Trophoblast cell (in vitro differentiated cells and primary cell): ENCODE results near the gene TESK2.
A peak's percentile ranks its signal among the peaks of the same experiment; 100 is the strongest.

ENCODE experiments used
- DNase-seq, 2 donors: peaks; one replicate each; pipeline ENCODE4 v3.0.0-alpha.2; 2016
- H2AFZ ChIP-seq: 2 replicates; pipeline ENCODE4 v1.6.1; 2013; ENCODE audit warnings: low read length, moderate library complexity, mild to moderate bottlenecking; ENCODE audit not compliant: insufficient read depth, poor library complexity
- H2AK5ac ChIP-seq: 2 replicates; pipeline ENCODE4 v1.6.1; 2013; ENCODE audit warnings: mild to moderate bottlenecking, low read length
- H2BK120ac ChIP-seq: 2 replicates; pipeline ENCODE4 v1.6.1; 2013; ENCODE audit warnings: low read length, mild to moderate bottlenecking, moderate library complexity; ENCODE audit not compliant: insufficient read depth, poor library complexity
- H2BK12ac ChIP-seq: 2 replicates; pipeline ENCODE4 v1.6.1; 2013; ENCODE audit warnings: mild to moderate bottlenecking, low read length, moderate library complexity
- H2BK5ac ChIP-seq: 2 replicates; pipeline ENCODE4 v1.6.1; 2013; ENCODE audit warnings: low read length, low read depth, moderate library complexity, mild to moderate bottlenecking; ENCODE audit not compliant: poor library complexity
- H3K14ac ChIP-seq: 2 replicates; pipeline ENCODE4 v1.6.1; 2013; ENCODE audit warnings: mild to moderate bottlenecking, low read length
- H3K18ac ChIP-seq: 2 replicates; pipeline ENCODE4 v1.6.1; 2013; ENCODE audit warnings: mild to moderate bottlenecking, low read length
- H3K23ac ChIP-seq: 2 replicates; pipeline ENCODE4 v1.6.1; 2013; ENCODE audit warnings: low read length
- H3K27ac ChIP-seq: 2 replicates; pipeline ENCODE4 v1.5.1; 2013; ENCODE audit warnings: low read depth, mild to moderate bottlenecking, inconsistent platforms, low read length, moderate library complexity
- H3K27me3 ChIP-seq: 2 replicates; pipeline ENCODE4 v1.6.1; 2013; ENCODE audit warnings: inconsistent platforms, mild to moderate bottlenecking, low read length, moderate library complexity; ENCODE audit not compliant: insufficient read depth
- H3K36me3 ChIP-seq, 2 experiments: 1 replicate in 1 of 2; 2 replicates in 1 of 2; pipeline ENCODE4 v1.6.1; 2013; ENCODE audit warnings: low read length in 2 of 2, mild to moderate bottlenecking in 2 of 2, moderate library complexity in 1 of 2; ENCODE audit not compliant: insufficient read depth in 2 of 2, control insufficient read depth in 1 of 2
- H3K4ac ChIP-seq: 2 replicates; pipeline ENCODE4 v1.6.1; 2013; ENCODE audit warnings: low read depth, mild to moderate bottlenecking, low read length, moderate library complexity
- H3K4me1 ChIP-seq, 2 experiments: 1 replicate in 1 of 2; 2 replicates in 1 of 2; pipeline ENCODE4 v1.6.1; 2013; ENCODE audit warnings: low read length in 2 of 2, mild to moderate bottlenecking in 2 of 2, moderate library complexity in 1 of 2; ENCODE audit not compliant: insufficient read depth in 2 of 2, control insufficient read depth in 1 of 2
- H3K4me2 ChIP-seq: 2 replicates; pipeline ENCODE4 v1.6.1; 2013; ENCODE audit warnings: inconsistent platforms, mild to moderate bottlenecking, low read length, moderate library complexity
- H3K4me3 ChIP-seq: 2 replicates; pipeline ENCODE4 v1.5.1; 2013; ENCODE audit warnings: mild to moderate bottlenecking, low read depth, low read length, inconsistent platforms
- H3K79me1 ChIP-seq: one replicate; pipeline ENCODE4 v1.6.1; 2013; ENCODE audit warnings: low read length
- H3K79me2 ChIP-seq: 2 replicates; pipeline ENCODE4 v1.6.1; 2013; ENCODE audit warnings: low read length, mild to moderate bottlenecking; ENCODE audit not compliant: control insufficient read depth, insufficient read depth, poor library complexity
- H3K9ac ChIP-seq: 2 replicates; pipeline ENCODE4 v1.6.1; 2013; ENCODE audit warnings: mild to moderate bottlenecking, low read length
- H3K9me3 ChIP-seq: 2 replicates; pipeline ENCODE4 v1.6.1; 2013; ENCODE audit warnings: low read depth, mild to moderate bottlenecking, control low read depth, inconsistent platforms, low read length; ENCODE audit not compliant: insufficient read depth
- H4K12ac ChIP-seq: 2 replicates; pipeline ENCODE4 v1.6.1; 2013; ENCODE audit warnings: low read depth, mild to moderate bottlenecking, low read length, moderate library complexity
- H4K8ac ChIP-seq: 2 replicates; pipeline ENCODE4 v1.6.1; 2013; ENCODE audit warnings: low read depth, mild to moderate bottlenecking, low read length, moderate library complexity
- H4K91ac ChIP-seq: one replicate; pipeline ENCODE4 v1.6.1; 2013; ENCODE audit warnings: low read depth, mild to moderate bottlenecking, low read length, moderate library complexity
- WGBS: extraction: QIAGEN DNeasy Blood & Tissue Kit; methylation state at CpG from one replicate; pipeline ENCODE4 v1.1.7; 2013; ENCODE audit warnings: missing lambda C conversion rate; ENCODE audit not compliant: insufficient read length, insufficient coverage; ENCODE audit errors: extremely low coverage; 5-methylcytosine and 5-hydroxymethylcytosine counted together

The TESK2 gene

DNA sequence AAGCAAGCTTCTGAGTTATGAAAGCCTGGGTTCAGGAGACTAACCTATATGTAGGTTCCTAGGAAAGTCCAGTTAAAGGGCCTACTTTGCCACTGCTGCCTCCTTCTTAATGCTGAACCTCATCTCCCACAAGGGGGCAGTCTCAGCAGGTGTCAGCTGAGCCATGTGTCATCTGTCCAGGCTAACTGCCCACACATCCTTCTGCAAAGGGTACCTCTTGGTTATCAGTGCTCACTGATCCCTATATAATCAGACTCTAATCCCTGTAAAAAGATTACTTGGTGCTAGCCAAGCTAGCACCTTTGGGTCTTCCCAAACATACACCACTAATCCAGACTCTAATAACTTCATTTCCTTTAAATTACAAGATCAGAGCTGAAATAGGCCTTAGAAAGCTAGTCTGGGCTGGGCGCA lies 21.7 kb upstream of the TESK2 start:
- Histone ChIP-seq H3K27ac (no peak overlapping the region), H3K18ac (no peak overlapping the region), H2AFZ (no peak overlapping the region), H3K36me3 (peaks cover 44 to 79% of the 10 kb centered on the region in 2 experiments), H3K79me2 (no peaks in the 10 kb centered on the region), H2BK12ac (no peak overlapping the region), H3K4me1 (peaks cover 0 to 3% of the 10 kb centered on the region in 2 experiments), H4K12ac (no peak overlapping the region), H4K8ac (no peak overlapping the region), H3K14ac (no peak overlapping the region), H3K4me3 (no peak overlapping the region), H3K9me3 (no peaks in the 10 kb centered on the region), H3K9ac (no peak overlapping the region), H2BK120ac (no peak overlapping the region), H2BK5ac (no peak overlapping the region), H3K23ac (no peak overlapping the region), H3K4me2 (no peak overlapping the region), H2AK5ac (no peak overlapping the region), H3K4ac (no peak overlapping the region), H3K79me1 (no peaks in the 10 kb centered on the region), H3K27me3 (no peaks in the 10 kb centered on the region), H4K91ac (no peak overlapping the region)
- WGBS: no CpG with 5 or more reads among the region's 1 CpG
- DNase-seq: peak; percentile 67 to 82

DNA sequence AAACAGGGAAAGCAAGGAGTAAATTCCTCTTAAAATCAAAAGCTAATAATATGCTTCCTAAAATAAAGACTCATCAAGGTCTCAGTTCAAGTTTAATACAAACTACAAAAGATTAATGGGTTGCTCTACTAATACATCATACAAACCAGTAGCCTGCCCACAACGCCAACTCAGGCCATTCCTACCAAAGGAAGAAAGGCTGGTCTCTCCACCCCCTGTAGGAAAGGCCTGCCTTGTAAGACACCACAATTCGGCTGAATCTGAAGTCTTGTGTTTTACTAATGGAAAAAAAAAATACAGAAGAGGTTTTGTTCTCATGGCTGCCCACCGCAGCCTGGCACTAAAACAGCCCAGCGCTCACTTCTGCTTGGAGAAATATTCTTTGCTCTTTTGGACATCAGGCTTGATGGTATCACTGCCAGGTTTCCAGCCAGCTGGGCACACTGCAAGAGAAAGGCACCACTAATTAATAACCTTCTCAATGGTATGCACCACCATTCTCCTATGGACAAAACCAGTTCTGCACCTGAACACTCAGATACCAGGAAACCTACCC lies 20.1 kb upstream of the TESK2 start:
- no CpG with 5 or more reads among the region's 4 CpGs for WGBS
- no peak for DNase-seq
- Histone ChIP-seq H3K18ac (no peak overlapping the region), H3K4me1 (peaks cover 0 to 3% of the 10 kb centered on the region in 2 experiments), H2BK12ac (no peak overlapping the region), H3K9me3 (no peaks in the 10 kb centered on the region), H3K4me3 (no peak overlapping the region), H3K4me2 (no peak overlapping the region), H3K14ac (no peak overlapping the region), H4K91ac (no peak overlapping the region), H4K8ac (no peak overlapping the region), H2BK120ac (no peak overlapping the region), H3K27me3 (no peaks in the 10 kb centered on the region), H2BK5ac (no peak overlapping the region), H3K4ac (no peak overlapping the region), H3K27ac (no peak overlapping the region), H3K23ac (no peak overlapping the region), H3K79me1 (no peaks in the 10 kb centered on the region), H2AK5ac (no peak overlapping the region), H3K36me3 (peaks cover 35 to 71% of the 10 kb centered on the region in 2 experiments), H3K9ac (no peak overlapping the region), H3K79me2 (no peaks in the 10 kb centered on the region), H4K12ac (no peak overlapping the region), H2AFZ (no peak overlapping the region)

DNA sequence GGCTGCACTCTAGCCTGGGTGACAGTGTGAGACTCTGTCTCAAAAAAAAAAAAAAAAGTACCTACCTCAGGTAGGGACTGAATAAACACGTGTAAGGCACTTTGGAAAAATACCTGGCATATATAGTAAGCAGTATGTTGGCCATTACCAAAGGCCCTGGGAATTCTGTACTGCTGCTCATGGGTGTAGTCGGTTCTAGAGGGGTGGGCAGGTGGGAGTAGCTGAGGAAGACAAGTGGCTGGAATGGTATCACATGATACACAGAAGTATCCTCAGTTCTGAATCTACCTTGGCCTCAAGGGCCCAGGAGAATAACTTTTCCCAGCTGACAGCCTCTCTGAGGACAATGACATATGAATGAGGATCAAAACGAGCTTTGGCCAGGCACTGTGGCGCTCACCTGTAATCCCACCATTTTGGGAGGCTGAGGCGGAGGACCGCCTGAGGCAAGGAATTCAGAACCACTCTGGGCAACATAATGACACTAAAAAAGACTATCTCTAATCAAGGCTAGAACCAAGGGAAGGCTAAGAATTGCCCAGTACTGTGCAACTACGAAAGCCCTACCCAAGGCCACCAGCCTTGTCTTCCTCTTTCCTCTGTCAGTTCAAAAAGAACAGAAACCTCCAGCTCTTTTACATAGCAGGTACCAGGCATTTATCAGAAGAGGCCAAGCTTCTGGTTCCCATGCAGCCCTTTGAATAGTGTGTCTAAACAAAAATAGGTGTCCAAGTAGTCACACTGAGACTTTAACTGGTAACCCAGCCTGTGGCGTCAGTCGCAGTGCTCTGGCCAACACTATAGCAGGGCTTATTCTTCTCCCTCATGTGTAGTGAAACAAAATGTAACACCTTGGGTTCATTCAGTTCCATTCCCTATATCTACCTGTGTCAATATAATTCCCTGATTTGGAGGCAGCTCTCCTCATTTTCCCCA lies 19.3 kb upstream of the TESK2 start:
- Histone ChIP-seq H4K12ac (no peak overlapping the region), H3K4ac (no peak overlapping the region), H2AK5ac (no peak overlapping the region), H3K14ac (no peak overlapping the region), H3K9me3 (no peaks in the 10 kb centered on the region), H3K4me1 (peaks cover 0 to 3% of the 10 kb centered on the region in 2 experiments), H2BK12ac (no peak overlapping the region), H3K27me3 (no peaks in the 10 kb centered on the region), H3K79me2 (no peaks in the 10 kb centered on the region), H3K18ac (no peak overlapping the region), H3K23ac (no peak overlapping the region), H3K4me3 (no peak overlapping the region), H2BK120ac (no peak overlapping the region), H4K91ac (no peak overlapping the region), H4K8ac (no peak overlapping the region), H3K36me3 (peaks cover 35 to 66% of the 10 kb centered on the region in 2 experiments), H2BK5ac (no peak overlapping the region), H3K79me1 (no peaks in the 10 kb centered on the region), H2AFZ (no peak overlapping the region), H3K9ac (no peak overlapping the region), H3K27ac (no peak overlapping the region), H3K4me2 (no peak overlapping the region)
- WGBS: no CpG with 5 or more reads among the region's 9 CpGs
- DNase-seq: no peak

DNA sequence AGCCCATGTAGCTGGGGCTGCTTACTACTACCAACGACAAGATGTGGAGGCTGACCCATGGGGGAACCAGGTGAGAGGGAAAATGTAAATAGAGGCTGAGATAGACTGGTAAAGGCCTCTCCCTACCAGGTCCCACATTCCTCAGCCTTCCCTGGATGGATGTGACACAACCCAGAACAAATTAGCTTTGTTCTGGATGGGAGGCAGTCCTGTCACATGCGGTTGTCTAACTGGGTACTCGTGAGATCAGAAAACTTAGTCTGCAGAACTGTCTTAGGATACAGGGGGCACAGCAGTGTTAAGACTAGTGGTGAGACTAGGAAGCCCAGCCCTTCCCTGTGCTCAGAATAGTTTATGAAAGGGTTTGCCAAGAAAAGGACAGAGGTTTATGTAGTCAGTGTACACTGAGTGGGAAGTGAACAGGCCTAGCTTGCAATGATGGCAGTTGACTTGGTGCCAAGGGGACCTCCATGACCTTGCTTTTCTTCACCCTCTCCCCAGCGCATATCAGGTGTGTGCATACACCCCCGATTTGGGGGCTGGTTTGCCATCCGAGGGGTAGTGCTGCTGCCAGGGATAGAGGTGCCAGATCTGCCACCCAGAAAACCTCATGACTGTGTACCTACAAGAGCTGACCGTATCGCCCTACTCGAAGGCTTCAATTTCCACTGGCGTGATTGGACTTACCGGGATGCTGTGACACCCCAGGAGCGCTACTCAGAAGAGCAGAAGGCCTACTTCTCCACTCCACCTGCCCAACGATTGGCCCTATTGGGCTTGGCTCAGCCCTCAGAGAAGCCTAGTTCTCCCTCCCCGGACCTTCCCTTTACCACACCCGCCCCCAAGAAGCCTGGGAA lies 17.6 kb upstream of the TESK2 start:
- no peak overlapping the region for H3K4me2 ChIP-seq

More for the DNA sequence above, 17.6 kb upstream of the TESK2 start:
- H3K23ac ChIP-seq: no peak overlapping the region
- no peak overlapping the region for H2BK5ac ChIP-seq
- H4K12ac ChIP-seq: no peak overlapping the region
- H3K18ac ChIP-seq: no peak overlapping the region
- DNase-seq: no peak
- no peak overlapping the region for H2AFZ ChIP-seq
- H3K79me2 ChIP-seq: no peaks in the 10 kb centered on the region
- no peak overlapping the region for H3K9ac ChIP-seq
- no peak overlapping the region for H4K91ac ChIP-seq
- H2BK120ac ChIP-seq: no peak overlapping the region
- no CpG with 5 or more reads among the region's 15 CpGs for WGBS
- H3K4ac ChIP-seq: no peak overlapping the region
- no peaks in the 10 kb centered on the region for H3K9me3 ChIP-seq
- H3K4me3 ChIP-seq: no peak overlapping the region
- no peaks in the 10 kb centered on the region for H3K27me3 ChIP-seq
- H2AK5ac ChIP-seq: no peak overlapping the region
- H3K27ac ChIP-seq: no peak overlapping the region
- no peak overlapping the region for H3K14ac ChIP-seq
- no peak overlapping the region for H2BK12ac ChIP-seq
- H3K36me3 ChIP-seq: peaks cover 31 to 50% of the 10 kb centered on the region in 2 experiments
- no peaks in the 10 kb centered on the region for H3K79me1 ChIP-seq
- H4K8ac ChIP-seq: no peak overlapping the region
- peaks cover 0 to 3% of the 10 kb centered on the region in 2 experiments for H3K4me1 ChIP-seq
